K562 treated with DMSO at 1 percent for 24 hours (cell line): ENCODE measurements around the gene SERPING1. TPM values are rescaled to one million over a fixed set of nuclear protein-coding genes. Genes with fewer than 3 reads are reported as not detected.

Experiments used
- total RNA-seq: library from RNA; unstranded; fragments of 300-600 nt; gene quantifications from 2 replicates; pipeline ENCODE4 v1.2.3, GENCODE V29; 2022; ENCODE audit warnings: low read depth; ENCODE audit not compliant: insufficient read depth

The SERPING1 gene
- 0.52 and 1.9 TPM in 2 replicates for total RNA-seq

DNA sequence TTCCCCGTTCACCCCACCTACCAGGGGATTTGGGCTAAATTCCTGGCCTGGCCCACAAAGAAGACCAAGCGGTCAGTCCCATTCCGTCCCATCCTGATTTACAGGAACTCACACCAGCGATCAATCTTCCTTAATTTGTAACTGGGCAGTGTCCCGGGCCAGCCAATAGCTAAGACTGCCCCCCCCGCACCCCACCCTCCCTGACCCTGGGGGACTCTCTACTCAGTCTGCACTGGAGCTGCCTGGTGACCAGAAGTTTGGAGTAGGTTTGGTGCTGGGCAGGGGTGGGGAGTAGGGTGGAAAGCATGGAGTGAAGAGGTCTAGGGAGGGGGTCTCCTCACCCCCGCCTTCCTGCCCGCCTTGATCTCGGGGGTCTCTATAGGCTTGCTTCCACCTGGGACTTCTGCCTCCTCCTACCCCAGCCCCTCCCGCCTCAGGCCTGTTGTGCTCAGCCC lies at the start of gene SERPING1:
TSS of gene SERPING1 (plus strand) at position 225 of the 455 bp plus-strand sequence. CDS start 586 bp downstream, outside the sequence.

DNA sequence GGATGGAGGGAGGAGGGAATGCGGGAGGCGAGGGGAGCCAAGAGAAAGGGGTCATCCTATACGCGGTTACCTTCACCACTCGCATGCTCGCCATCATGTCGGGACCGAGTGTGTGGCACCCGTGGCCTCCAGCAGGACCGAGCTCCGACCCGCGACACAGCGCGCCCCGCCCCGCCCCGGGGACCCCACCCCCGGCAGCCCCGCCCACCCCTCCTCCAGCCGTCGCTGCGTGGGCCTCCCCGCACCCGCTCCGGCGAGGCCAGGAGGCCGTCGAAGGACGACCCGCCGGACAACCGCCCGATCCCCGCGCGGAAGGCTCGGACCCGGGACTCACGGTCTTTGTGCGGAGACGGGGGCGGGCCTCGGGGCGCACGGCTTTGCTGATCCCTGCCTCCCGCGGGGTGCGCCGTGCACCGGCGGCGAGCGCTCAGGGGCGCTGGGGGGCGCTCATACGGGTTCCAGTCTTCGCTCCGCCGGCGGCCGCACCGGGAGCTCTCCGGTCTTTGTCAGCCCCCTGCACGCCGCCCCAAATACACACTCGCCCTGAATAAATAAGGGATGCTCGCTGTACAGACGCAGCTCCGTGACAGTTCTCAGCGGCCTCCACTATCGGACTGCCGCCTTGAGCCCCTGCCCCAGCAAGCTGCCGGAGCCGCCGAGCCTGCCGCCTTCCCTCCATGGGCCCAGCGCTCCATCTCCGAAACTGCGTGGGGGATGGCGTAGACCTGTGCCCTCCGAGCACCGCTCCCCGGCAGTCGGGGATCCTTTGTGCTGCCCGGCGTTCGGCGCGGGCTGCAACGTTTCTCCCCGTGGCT lies 29.8 kb upstream of the SERPING1 start, which contains the start of gene UBE2L6:
TSS of gene UBE2L6 (minus strand) at position 158 of the 815 bp plus-strand sequence. CDS start at position 97, 61 bp downstream.

DNA sequence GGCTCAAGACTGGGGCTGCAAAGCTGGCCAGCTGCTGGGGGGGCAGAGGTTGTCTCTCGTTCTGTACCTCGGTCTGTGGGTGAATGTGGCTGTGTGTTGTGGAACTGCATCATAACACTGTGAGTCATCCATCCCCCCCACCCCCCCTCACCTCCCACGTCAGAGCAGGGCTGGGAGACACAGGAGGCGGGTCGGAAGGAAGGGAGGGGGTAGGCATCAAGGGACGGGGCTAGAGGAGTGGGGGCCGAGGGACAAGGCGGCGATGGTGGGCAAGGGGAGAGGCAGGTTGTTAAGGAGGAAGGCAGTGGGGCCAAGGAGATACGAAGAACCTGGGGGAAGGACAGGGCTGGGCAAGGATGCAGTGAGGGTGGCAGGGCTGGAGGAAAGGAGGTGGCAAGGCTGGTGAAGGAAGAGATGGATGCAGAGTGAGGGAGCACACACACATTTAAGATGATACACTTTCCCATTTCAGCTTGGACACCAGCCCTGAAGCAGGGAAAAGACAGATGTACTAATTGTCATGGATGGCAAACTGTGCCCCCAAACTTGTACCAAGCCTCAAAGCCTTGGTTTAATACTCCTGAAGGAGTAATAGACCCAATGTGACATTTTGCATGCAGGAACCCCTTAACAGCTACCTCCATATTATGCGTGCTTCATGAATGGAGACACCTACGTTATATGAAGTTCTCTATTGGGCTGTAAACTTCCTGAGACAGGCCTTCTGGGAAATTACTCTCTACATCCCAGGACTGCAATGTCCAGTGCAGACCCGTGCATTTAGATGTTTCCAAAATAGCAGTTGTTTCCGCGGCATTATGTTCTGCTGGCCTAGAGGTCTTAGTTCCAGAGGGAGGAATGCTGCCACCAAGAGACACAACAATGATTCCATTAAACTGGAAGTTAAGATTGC lies 52.6 kb downstream of the SERPING1 start, which contains the start of gene YPEL4:
TSS of gene YPEL4 (minus strand) at position 87 of the 913 bp plus-strand sequence. CDS start 2,805 bp downstream, outside the sequence.

DNA sequence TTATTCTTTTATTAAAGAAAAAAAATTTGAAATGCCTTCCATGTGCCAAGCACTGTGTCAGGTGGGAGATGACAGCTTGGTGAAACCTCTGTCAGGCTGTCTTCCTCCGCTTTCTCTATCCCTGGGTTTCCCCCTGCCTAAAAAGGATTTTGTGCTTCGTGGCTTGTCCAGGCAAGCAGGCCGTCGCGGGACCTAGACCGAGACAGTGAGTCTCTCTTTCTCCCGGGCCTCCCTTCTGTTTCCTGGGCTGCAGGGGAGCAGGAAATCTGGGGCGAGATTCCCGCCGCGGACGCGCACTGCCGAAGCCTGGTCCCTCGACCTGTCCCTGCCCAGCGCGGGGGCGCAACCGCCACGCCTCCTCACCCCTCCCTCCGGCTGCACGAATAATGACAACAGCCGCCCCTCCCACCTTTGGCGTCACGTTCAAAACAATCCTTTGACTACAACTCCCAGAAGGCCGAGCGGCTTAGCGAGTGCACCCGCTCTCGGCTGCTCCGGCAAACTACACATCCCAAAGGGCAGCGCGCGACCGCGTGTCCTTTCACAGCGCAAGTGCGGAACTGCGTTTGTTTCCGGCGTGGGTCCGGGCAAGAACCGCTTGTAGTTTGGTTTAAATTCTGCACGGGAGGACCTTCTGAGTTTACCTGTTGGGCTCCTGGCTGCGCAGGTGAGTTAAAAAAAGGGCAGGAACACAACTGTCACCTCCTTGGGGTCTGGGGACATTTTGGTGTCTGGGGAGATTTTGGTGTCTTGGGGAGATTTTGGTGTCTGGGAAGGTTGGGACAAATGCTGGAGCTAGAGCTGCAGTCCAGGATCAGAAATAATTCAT lies 59.9 kb downstream of the SERPING1 start, which contains the start of gene CLP1:
TSS of gene CLP1 (plus strand) at position 569 of the 829 bp plus-strand sequence. CDS start 1,715 bp downstream, outside the sequence.

Other genes starting within 250 kb of the SERPING1 start
- gene PRG3, start 216.5 kb upstream of the SERPING1 start, total RNA-seq, result not detected in 2 replicates
- 13.8 and 17.3 TPM in 2 replicates for gene PRG2, start 207.0 kb upstream of the SERPING1 start, total RNA-seq
- gene SLC43A3, start 170.6 kb upstream of the SERPING1 start, total RNA-seq, result 101 and 116 TPM in 2 replicates
- gene RTN4RL2, start 137.2 kb upstream of the SERPING1 start, total RNA-seq, result 8.8 and 11.7 TPM in 2 replicates
- 86.0 and 90.3 TPM in 2 replicates for gene SLC43A1, start 82.0 kb upstream of the SERPING1 start, total RNA-seq
- gene TIMM10, start 66.9 kb upstream of the SERPING1 start, total RNA-seq, result 46.0 and 49.7 TPM in 2 replicates
- gene SMTNL1, start 60.1 kb upstream of the SERPING1 start, total RNA-seq, result 0.22 TPM in 1 of 2 replicates, not detected in the other
- 116 and 119 TPM in 2 replicates for gene UBE2L6, start 30.0 kb upstream of the SERPING1 start, total RNA-seq
- 2.0 and 2.3 TPM in 2 replicates for gene YPEL4, start 52.2 kb downstream of the SERPING1 start, total RNA-seq
- gene CLP1, start 60.1 kb downstream of the SERPING1 start, total RNA-seq, result 19.8 and 20.6 TPM in 2 replicates
- gene ZDHHC5, start 70.4 kb downstream of the SERPING1 start, total RNA-seq, result 36.2 and 37.4 TPM in 2 replicates
- gene MED19, start 114.5 kb downstream of the SERPING1 start, total RNA-seq, result 26.5 and 28.3 TPM in 2 replicates
- gene TMX2, start 114.9 kb downstream of the SERPING1 start, total RNA-seq, result 82.5 and 83.5 TPM in 2 replicates
- 281 and 310 TPM in 2 replicates for gene SELENOH, start 143.8 kb downstream of the SERPING1 start, total RNA-seq
- not detected in 2 replicates for gene BTBD18, start 154.1 kb downstream of the SERPING1 start, total RNA-seq
- gene CTNND1, start 164.1 kb downstream of the SERPING1 start, total RNA-seq, result 51.7 and 54.3 TPM in 2 replicates